GM21529 (cell line): Measurements from ENCODE around the gene CATSPER1.

Experiments
- ATAC-seq: cut with Tn5 transposase; IDR thresholded peaks from one replicate; pipeline ENCODE4 v1.9.1; 2021; ENCODE audit not compliant: unreplicated experiment

The CATSPER1 gene

DNA sequence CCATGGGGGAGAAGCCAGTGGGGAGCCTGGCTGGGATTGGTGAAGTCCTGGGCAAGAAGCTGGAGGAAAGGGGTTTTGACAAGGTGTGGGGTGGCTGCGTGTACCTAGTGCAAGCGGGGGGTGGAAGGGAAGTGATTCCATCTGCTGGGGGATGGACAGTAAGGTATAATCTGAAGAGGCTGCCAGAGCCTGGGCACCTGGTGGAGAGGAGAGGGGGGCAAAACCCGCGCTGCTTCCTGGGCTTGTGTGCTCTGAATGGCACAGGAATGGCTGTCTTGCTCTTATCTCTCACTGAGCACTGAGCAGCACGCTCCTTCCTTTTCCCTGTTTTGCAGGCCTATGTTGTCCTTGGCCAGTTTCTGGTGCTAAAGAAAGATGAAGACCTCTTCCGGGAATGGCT lies 23.0 kb downstream of the CATSPER1 start:
- ATAC-seq, result no peak

DNA sequence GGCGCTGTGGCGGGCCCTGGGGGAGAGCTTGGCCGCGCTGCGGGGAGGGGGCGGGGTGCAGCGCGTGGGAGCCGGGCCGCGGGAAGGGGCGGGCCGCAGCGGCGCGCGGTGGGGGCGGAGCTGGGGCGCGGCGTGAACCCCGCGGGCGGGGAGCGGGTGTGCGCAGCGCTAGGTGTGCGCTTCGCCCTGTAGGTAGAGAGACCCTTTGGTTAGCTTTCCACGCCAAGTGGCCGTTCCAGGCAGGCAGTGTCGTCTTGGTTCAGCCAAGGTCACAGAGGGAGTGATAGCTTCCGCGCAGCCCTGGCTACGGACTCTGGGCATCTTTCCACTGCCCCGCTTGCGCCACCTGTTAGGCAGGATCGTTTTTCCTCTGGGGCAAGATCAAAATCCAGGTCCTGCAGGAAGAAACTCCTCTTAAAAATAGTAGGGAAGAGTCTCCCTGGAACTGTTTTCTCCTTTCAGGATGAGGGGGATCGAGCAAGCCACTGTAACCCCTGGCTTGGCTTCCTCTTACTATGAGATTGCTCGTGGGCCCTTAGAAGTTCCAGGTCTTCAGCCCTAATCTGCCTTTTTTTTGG lies 23.5 kb downstream of the CATSPER1 start:
- peak; percentile 48 for ATAC-seq

DNA sequence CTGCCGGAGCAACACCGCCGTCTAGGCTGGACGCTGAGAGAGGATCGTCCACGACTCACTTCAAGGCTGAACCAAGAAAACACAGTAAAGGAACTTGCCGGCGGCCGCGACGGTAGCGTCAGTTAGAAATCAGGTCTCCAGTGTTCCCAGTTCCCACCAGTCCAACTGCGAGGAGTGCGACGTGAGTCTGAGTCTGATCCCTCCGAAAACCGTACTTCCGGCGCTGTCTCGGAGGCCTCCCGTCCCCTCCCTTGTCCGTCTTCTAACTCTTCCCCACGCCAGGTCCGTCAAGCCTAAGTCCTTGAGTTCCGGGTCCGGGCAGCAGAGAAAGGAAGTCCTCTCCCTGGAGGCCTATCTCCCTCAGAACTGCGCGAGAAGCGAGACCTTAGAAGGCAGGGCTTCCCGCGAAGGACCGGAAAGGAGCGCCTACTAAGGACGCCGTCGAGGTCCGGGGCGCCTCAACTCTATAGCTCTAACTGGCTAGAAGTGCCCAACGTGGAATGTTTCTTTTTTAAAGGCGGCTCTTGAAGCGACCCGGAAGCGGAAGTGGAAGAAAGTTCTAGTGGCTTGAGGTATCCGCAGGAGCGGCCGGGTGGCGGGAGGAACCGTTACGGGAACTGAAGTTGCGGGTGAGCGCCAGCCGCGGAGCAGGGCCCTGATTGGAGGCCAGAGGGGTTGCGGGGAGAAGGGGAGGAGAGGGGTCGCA lies 24.2 kb downstream of the CATSPER1 start, which contains the start of the genes BANF1 and EIF1AD:
Gene BANF1, plus strand, starts transcription at position 562 of the 706 bp plus-strand sequence. CDS start 748 bp downstream, outside the sequence.
Gene EIF1AD, minus strand, starts transcription at position 216 of the 706 bp plus-strand sequence. CDS start 1,768 bp downstream, outside the sequence.
- peak; percentile 66 for ATAC-seq

DNA sequence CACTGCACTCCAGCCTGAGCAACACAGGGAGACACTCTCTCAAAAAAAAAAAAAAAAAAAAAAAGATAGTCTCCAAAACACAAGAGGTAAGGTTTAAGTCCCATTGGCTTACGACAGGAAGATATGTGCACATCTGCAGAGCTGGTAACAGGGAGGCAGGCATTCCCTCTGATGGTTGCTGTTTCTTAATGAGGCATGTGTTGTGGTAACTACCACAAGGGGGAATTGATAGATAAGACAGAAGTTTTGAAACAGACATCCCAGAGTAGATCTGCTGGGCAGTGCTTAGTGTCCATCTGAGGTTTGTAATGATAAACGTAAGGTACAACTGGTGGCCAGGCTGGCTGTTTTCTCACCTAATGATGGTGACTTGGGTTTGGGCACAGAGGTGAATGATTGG lies 29.0 kb downstream of the CATSPER1 start:
- no peak for ATAC-seq

DNA sequence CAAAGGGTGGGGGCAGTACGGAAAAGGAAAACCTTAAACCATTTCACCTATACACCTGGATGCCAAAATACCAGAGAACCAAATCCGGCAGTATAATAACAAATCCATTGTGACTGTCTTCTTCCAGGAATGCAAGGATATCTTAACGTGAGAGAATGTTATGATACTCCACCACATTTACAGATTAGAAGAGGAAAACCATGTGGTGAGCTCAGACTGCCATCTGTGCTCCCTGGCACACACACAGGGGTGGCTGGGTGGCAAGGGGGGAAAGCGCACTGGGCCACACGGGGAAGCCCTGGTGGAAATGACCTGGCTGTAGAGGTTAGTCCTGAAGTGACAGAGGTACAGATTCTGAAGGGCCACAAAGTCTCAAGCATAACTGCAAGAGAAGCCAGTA lies 34.2 kb downstream of the CATSPER1 start:
- ATAC-seq, result no peak

DNA sequence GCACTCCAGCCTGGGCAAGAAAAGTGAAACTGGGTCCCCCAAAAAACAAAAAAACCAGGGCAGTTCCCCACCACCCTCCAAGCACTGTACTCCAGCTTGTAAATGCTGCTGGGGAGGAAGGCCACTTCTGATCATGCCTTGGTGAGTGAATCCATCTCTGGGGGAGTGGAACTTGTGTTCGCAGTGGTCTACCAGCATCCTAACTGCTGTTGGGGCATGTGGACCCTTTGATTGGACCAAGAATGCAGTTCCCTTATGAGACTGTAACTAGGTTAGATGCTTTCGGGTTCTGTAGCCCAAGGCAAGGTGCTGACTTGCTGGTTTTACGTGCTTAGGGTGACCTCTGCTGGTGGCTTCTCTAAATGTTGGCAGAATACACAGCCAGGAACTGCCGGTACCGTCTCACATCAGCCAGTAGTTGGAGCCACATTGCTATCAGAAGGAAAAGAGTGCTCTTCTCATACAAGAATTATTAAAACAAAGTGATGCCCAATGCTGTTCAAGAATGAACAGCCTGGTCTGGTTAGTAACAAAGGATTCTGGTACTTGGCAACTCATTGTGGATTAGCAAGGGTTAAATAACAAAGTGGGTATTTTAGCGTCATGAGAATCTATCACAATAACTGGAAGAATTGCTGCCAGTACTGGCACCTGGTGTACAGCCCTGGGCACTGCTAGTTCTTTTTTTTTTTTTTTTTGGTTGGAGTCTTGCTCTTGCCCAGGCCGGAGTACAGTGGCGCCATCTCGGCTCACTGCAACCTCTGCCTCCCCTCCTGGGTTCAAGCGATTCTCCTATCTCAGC lies 37.3 kb downstream of the CATSPER1 start:
- peak; percentile 91 for ATAC-seq

DNA sequence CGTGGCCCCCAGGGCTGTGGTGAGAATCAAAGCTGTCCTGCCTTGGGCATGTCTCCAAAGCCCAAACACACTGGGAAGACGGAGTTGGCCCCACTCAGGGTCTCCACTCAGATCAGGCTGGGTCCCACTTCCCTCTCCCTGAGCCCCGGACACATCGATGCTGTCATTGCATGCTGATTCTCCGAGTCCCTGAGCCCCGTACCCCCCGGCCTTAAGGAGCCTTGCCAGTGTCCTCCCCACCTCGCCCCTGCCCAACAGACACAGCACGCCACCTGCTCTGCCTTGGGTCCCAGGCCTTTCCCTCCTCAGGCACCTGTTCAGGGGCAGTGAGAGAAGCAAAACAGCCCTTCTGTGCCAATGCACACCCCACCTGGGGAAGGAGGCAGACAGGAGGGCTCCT lies 38.9 kb downstream of the CATSPER1 start:
- no peak for ATAC-seq

DNA sequence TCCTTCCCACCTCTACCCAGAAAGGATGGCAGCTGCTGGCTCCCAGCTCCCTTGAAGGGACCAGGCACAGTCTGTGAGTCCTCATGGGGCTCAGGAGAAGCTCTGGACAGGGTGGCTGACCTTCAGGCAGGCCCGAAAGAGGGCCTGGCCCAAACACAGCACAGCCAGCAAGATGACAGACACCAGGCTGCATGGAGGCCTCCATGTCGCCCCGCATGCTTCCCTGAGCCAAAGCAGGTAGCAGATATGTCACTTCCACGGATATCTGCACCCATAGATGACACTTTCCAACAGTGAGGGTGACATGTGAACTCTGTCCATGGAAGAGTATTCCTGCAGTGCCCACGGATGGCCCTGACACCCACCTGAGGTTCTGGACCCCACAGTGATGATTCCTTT lies 42.7 kb downstream of the CATSPER1 start:
- ATAC-seq, result no peak

DNA sequence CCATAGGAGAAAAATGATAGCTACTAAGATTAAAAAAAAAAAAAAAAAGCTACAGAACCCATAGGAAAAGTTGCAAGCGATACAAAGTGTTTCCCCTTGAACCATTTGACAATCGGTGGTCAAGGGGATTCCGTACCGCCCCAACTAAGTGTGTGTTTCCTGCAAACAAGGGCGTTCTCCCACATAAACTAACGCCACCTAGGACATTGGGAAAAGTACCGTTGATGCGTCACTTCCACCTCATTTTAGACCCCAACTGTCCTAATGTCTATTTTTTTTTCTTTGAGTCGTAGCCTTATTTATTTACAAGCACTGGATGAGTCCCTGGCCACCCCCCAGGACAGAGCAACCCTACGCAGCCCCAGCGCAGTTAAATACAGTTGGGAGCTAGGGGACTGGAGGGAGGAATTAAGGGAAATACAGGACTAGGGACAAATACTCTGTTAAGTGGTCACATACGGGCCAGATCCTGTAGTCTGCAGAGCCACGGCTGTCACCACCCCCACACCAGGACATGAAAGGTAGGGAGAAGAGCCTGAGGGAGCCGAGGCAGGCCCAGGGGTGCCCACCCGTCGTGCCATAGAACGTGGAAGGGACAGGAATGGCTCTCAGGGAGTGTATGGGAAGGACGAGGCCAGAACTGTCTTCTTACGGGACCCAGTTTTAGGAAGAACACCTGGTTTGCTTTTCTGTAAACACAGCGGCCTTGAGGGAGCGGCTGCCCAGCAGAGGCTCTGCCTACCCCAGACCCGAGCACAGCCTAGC lies 43.3 kb downstream of the CATSPER1 start:
- ATAC-seq, result no peak

DNA sequence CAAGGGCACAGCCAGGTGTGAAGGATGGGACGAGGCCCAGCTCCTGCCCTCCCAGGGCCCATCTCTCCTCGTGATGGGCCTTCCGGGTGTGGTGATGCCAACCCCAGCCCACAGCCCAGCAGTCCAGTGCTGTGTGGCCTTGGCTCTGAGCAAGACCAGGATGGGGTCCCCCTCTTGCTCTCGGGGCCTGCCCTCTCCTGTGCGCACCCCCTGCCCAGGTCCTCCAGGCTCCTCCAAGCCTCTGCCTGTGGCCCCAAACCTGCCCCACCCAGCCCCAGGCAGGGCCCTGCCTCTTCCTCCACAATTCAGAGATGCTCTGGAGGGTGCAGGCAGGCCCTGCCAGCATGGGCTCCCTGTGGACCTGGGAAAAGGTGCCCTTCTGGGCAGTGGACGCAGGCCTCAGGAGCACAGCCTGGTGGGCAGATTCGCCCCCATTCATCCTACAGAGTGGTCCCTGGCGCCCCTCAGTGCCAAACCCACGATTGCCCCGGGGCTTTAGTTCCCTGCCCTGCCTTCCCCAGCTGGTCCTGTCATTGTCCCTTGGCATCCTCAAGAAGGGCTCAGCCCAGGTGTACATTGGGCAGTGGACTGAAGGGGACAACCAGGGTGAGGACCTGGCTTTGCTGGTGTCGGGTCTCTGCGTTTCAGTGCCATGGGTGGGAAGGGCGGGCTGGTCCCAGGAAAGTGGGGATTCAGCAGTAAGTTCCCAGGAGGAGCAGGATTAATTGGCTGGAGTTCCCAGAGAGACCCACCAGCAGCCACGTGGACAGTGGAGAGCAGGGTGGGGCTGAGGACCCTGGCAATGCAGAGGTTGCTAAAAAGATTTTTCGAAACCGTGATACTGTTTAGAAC lies 44.1 kb downstream of the CATSPER1 start:
- no peak for ATAC-seq

DNA sequence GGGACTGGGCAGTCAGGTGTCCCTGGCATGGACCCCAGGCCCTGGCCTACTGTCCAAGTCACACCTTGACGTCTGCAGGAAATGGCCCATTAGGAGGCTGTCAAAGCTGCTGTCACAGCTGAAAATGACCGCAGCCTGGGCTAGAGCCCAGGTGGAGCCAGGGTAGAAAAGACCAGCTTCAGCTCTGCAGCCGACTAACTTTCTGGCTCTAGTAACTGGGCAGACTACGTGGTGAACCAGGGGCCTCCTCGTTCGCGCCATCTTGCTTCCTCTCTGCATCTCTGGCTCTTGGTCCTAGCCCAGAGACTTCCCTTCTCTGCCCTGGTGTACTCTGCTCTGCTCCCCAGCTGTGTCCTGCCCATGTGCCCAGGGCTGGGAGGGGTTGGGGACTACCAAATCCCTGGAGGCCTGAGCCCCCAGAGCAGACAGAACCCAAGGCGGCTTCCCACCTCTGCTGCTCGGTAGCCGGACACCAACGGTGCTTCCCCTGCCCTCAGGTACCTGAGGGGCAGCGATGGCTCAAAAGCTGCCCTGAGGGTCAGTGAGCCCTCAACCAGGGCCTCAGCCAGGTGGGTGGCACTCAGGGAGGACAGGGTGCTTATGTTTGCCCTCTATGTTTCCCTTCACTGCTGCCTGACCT lies 45.1 kb downstream of the CATSPER1 start:
- no peak for ATAC-seq

DNA sequence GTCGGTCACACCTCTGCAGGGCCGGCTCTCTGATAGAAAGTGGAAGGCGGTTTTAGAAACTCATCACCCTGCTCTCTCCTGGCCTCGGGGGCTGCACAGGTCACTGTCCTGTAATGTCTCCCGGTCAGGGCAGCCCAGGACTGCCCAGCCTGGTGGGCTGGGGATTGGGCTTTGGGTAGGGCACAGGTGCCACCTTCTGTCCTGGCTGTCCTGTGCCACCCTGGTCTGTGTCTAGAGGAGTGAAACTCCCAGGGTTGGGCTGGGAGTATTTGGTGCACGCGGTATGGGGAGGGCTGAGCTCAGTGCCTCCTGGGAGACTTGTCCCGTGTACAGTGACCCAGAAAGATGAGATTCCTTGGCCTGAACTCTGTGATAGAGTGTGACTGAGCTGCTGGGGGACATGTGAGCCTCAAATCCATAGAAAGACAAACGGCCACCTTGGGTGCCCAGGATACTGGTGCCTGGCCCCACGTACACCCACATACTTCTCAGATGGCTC lies 47.0 kb downstream of the CATSPER1 start:
- ATAC-seq, result no peak

DNA sequence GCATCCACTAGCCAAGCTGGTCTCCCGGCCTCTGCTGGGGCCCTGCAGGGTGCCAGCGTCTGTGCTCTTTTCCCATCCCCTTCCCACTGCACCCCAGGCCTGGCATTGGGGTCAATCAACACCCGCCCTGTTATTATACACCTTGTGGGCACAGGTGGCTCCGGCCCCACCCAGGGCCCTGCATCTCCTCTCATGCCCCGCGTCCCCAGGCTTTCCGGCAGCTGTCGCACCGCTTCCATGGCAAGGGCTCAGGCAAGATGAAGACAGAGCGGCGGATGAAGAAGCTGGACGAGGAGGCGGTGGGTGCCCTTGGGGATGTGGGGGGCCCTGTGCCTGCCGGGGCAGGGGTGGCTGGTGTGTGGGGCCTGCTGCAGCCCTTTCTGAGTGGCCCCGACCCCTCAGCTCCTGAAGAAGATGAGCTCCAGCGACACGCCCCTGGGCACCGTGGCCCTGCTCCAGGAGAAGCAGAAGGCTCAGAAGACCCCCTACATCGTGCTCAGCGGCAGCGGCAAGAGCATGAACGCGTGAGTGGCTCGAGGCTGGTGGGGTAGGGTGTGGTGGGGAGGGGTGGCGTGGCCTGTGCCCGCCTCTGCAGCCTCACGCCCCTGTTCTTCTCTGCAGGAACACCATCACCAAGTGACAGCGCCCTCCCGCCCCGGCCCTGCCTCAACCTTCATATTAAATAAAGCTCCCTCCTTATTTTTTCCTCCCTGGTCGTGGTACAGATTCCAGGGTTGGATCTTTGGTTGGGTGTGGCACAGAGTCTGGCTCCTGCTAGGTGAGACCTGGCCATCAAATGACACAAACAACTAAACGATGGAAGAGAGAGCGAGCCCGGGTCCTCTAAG lies 47.7 kb downstream of the CATSPER1 start:
- no peak for ATAC-seq

DNA sequence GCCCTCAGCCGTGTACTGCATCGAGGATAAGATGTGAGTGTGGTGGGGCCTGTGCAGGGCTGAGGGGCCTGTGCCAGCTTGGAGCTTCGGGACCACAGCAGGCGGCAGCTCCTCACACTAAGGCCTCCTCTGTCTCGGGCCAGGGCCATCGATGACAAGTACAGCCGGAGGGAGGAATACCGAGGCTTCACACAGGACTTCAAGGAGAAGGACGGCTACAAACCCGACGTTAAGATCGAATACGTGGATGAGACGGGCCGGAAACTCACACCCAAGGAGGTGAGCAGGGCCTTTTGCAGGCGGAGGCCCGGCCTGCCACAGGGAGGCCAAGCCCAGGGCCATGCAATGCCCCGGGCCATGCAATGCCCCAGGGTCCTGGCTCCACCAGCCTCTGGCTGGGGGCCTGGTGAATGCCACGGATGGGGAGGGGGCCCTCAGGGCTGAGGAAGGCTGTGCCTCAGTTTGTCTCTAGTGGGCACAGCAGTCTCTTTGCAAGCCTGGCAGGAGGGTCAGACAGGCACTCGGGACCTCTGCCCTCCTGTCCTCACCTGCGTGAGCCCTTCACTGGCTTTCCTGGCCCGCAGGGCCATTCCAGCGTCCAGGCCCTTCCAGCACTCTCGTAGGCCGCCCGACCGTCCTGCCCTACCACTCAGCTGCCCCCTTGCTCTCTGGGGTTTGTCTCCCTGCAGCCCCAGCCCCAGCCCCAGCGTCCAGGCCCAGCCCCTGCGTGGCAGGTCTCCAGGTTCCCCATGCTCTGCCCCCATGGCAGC lies 48.5 kb downstream of the CATSPER1 start:
- ATAC-seq, result no peak

DNA sequence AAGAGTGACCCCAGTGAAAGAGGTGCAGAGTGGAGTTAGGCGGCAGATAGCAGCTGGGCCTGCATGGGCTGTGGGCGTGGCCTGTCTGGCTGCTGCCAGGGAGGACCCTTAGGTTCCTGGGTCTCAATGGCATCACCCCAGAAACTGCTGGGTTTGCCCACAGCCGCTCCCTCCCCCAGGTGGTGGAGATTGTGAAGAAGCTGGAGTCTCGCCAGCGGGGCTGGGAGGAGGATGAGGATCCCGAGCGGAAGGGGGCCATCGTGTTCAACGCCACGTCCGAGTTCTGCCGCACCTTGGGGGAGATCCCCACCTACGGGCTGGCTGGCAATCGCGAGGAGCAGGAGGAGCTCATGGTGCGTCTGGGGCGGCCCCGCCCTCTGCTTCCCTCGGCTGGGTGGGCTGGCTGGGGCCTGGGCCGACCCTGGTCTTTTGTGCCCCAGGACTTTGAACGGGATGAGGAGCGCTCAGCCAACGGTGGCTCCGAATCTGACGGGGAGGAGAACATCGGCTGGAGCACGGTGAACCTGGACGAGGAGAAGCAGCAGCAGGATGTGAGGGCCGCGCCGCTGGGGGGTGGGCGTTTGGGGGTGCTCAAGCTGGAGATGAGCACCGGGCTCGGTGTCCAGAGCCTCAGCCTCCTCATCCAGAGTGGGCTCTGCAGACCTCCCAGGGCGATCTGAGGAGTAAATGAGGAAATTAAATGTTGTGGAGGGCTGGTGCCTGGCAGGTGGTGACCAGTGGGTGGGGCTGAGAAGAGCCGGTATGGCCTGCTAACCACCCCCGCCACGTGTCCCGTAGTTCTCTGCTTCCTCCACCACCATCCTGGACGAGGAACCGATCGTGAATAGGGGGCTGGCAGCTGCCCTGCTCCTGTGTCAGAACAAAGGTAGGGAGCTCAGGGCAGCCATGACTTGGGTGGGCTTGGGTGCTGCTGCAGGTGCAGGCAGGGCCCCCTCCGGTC lies 49.8 kb downstream of the CATSPER1 start:
- no peak for ATAC-seq

DNA sequence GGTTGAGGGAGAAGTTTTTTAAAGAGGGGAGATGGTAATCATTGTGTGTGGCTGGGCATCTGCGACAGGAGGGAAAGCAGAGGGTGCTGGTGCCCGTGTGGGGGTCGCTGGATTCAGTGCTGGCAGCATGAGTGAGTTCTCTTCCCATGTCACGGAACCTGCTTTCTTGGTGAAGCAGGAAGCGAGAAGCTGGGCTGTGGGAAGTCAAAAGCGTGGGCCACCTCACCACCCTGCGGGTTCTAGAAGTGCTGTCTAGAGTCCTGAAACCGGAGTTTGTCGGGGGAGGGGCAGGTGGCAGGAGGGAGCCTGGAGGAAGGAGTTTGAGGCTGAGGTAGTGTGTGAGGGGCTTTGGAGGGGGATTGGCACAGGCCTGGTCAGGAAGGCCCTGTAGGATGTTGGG lies 50.5 kb downstream of the CATSPER1 start:
- no peak for ATAC-seq
